ENCODE results near the gene RSPO3.

RSPO3 gene

GRCh38 chr6:127114214-127114760, 4.2 kb upstream of the RSPO3 start:
- no peak for DNase-seq (ENCODE audit: low read depth)

- DNase-seq (ENCODE audit: low read depth) = no peak
Observed at GRCh38 chr6:127115084-127115655, 3.3 kb upstream of the RSPO3 start.

GRCh38 chr6:127115746-127116145, 2.7 kb upstream of the RSPO3 start:
- DNase-seq (ENCODE audit: low read depth) = no peak

GRCh38 chr6:127117979-127118297, 533 bp upstream of the RSPO3 start:
- DNase-seq (ENCODE audit: low read depth) = no peak

- no peak for DNase-seq (ENCODE audit: low read depth)
Observed at GRCh38 chr6:127119102-127120022, 891 bp downstream of the RSPO3 start.

- DNase-seq (ENCODE audit: low read depth) = no peak
Observed at GRCh38 chr6:127120023-127120786, 1.7 kb downstream of the RSPO3 start.

GRCh38 chr6:127120787-127121636, 2.5 kb downstream of the RSPO3 start:
- DNase-seq (ENCODE audit: low read depth) = no peak

- no peak for DNase-seq (ENCODE audit: low read depth)
Observed at GRCh38 chr6:127121637-127121960, 3.1 kb downstream of the RSPO3 start.

- no peak for DNase-seq (ENCODE audit: low read depth)
Observed at GRCh38 chr6:127124172-127124571, 5.7 kb downstream of the RSPO3 start.

GRCh38 chr6:127124680-127125079, 6.2 kb downstream of the RSPO3 start:
- DNase-seq (ENCODE audit: low read depth) = no peak

GRCh38 chr6:127128066-127128465, 9.6 kb downstream of the RSPO3 start:
- no peak for DNase-seq (ENCODE audit: low read depth)

GRCh38 chr6:127129251-127129650, 10.8 kb downstream of the RSPO3 start:
- DNase-seq (ENCODE audit: low read depth) = no peak

- no peak for DNase-seq (ENCODE audit: low read depth)
Observed at GRCh38 chr6:127131275-127131674, 12.8 kb downstream of the RSPO3 start.

GRCh38 chr6:127131772-127132376, 13.4 kb downstream of the RSPO3 start:
- DNase-seq (ENCODE audit: low read depth) = no peak

- no peak for DNase-seq (ENCODE audit: low read depth)
Observed at GRCh38 chr6:127134136-127134535, 15.7 kb downstream of the RSPO3 start.

- DNase-seq (ENCODE audit: low read depth) = no peak
Observed at GRCh38 chr6:127136786-127137185, 18.3 kb downstream of the RSPO3 start.

- DNase-seq (ENCODE audit: low read depth) = no peak
Observed at GRCh38 chr6:127146932-127147331, 28.5 kb downstream of the RSPO3 start.

- no peak for DNase-seq (ENCODE audit: low read depth)
Observed at GRCh38 chr6:127147534-127147933, 29.1 kb downstream of the RSPO3 start.

GRCh38 chr6:127148511-127148910, 30.0 kb downstream of the RSPO3 start:
- no peak for DNase-seq (ENCODE audit: low read depth)

GRCh38 chr6:127154509-127154908, 36.0 kb downstream of the RSPO3 start:
- no peak for DNase-seq (ENCODE audit: low read depth)

- no peak for DNase-seq (ENCODE audit: low read depth)
Observed at GRCh38 chr6:127160484-127160883, 42.0 kb downstream of the RSPO3 start.
